SK-N-SH (cell line): Measurements from ENCODE around the gene RABGAP1L. TPM values are rescaled to one million over a fixed set of nuclear protein-coding genes. Genes with fewer than 3 reads are reported as not detected.

Source experiments
- CTCF ChIA-PET: fragments of 300-600, 350-600 bp; formaldehyde crosslinking; extraction: SDS; loops from one replicate; lab custom pipeline; 2021; lab: Yijun Ruan, JAX
- POLR2A ChIA-PET: fragments of 350-600 bp; sonication (Branson Sonifier 250); formaldehyde crosslinking; extraction: SDS; loops from one replicate; lab custom pipeline; 2020; ENCODE audit warnings: antibody characterized with exemption, inconsistent platforms; lab: Yijun Ruan, JAX
- DNase-seq: peaks from one replicate; pipeline ENCODE4 v3.0.0; 2012
- H2AFZ ChIP-seq: fragments of 200-600 bp; sonication (generic); 2 replicates; pipeline ENCODE4 v1.8.1; 2016; ENCODE audit warnings: antibody characterized with exemption, mild to moderate bottlenecking, low read depth
- H3F3A ChIP-seq: fragments of 200-600 bp; sonication (generic); replicated peaks from 2 replicates; pipeline ENCODE3; 2016; ENCODE audit warnings: antibody characterized with exemption, mild to moderate bottlenecking; ENCODE audit not compliant: insufficient read depth
- H3K27ac ChIP-seq, 2 experiments: fragments of 200-500 bp in 1 of 2; fragments of 200-600 bp in 1 of 2; sonication (Bioruptor generic) in 1 of 2; sonication (generic), shearing (Covaris generic) in 1 of 2; 2 replicates each; pipeline versions ENCODE4 v1.5.1 to v1.6.1; 2014 to 2016; ENCODE audit warnings: low read depth in 2 of 2, inconsistent platforms in 1 of 2, low read length in 1 of 2, mild to moderate bottlenecking in 1 of 2, mixed read lengths in 1 of 2
- H3K27me3 ChIP-seq: fragments of 200-600 bp; sonication (generic), shearing (Covaris generic); 2 replicates; pipeline ENCODE4 v1.6.1; 2016; ENCODE audit warnings: mixed run types; ENCODE audit not compliant: insufficient read depth
- H3K36me3 ChIP-seq, 2 experiments: fragments of 200-500 bp in 1 of 2; fragments of 200-600 bp in 1 of 2; sonication (Bioruptor generic) in 1 of 2; sonication (generic) in 1 of 2; replicated peaks in 1 of 2; 2 replicates each; pipeline versions ENCODE3 to v1.5.1; 2014 to 2016; ENCODE audit warnings: low read length in 1 of 2, mild to moderate bottlenecking in 1 of 2; ENCODE audit not compliant: insufficient read depth in 2 of 2, control insufficient read depth in 1 of 2
- H3K4me1 ChIP-seq, 2 experiments: fragments of 200-500 bp in 1 of 2; fragments of 200-600 bp in 1 of 2; sonication (Bioruptor generic) in 1 of 2; sonication (generic), shearing (Covaris generic) in 1 of 2; 2 replicates each; pipeline versions ENCODE4 v1.5.1 to v1.6.1; 2014 to 2016; ENCODE audit warnings: low read depth in 1 of 2, low read length in 1 of 2, mixed run types in 1 of 2; ENCODE audit not compliant: insufficient read depth in 2 of 2, control insufficient read depth in 1 of 2
- H3K4me2 ChIP-seq: fragments of 200-600 bp; sonication (generic), shearing (Covaris generic); 2 replicates; pipeline ENCODE4 v1.6.1; 2017; ENCODE audit warnings: mixed run types
- H3K4me3 ChIP-seq, 2 experiments: fragments of 200-500 bp in 1 of 2; fragments of 200-600 bp in 1 of 2; sonication (Bioruptor generic) in 1 of 2; sonication (generic), shearing (Covaris generic) in 1 of 2; 2 replicates each; pipeline versions ENCODE4 v1.5.1 to v1.8.1; 2014 to 2016; ENCODE audit warnings: low read depth in 2 of 2, inconsistent platforms in 1 of 2, low read length in 1 of 2, mild to moderate bottlenecking in 1 of 2, mixed read lengths in 1 of 2, moderate library complexity in 1 of 2
- H3K79me2 ChIP-seq: fragments of 200-600 bp; sonication (generic); 2 replicates; pipeline ENCODE4 v1.8.1; 2017; ENCODE audit warnings: mild to moderate bottlenecking; ENCODE audit not compliant: insufficient read depth
- H3K9ac ChIP-seq: fragments of 200-600 bp; sonication (generic); 2 replicates; pipeline ENCODE4 v1.6.1; 2017; ENCODE audit warnings: mixed run types
- H3K9me2 ChIP-seq: fragments of 200-600 bp; sonication (generic); 2 replicates; pipeline ENCODE4 v1.6.1; 2017; ENCODE audit warnings: mixed run types
- H3K9me3 ChIP-seq: fragments of 200-600 bp; sonication (generic); 2 replicates; pipeline ENCODE4 v1.6.1; 2017; ENCODE audit warnings: mixed run types, mild to moderate bottlenecking, moderate library complexity
- H4K20me1 ChIP-seq: fragments of 200-600 bp; sonication (generic); 2 replicates; pipeline ENCODE4 v1.6.1; 2017; ENCODE audit warnings: mild to moderate bottlenecking, mixed run types; ENCODE audit not compliant: insufficient read depth
- CHD2 ChIP-seq: fragments of 150-350 bp; IDR thresholded peaks from 2 replicates; pipeline ENCODE4 v1.6.1; 2018; ENCODE audit warnings: low read length; ENCODE audit not compliant: partially characterized antibody
- EP300 ChIP-seq, 2 experiments: IDR thresholded peaks; 2 replicates each; pipeline versions ENCODE4 v1.4.0 to v1.6.1; 2012; ENCODE audit warnings: borderline replicate concordance in 1 of 2, low read depth in 1 of 2, low read length in 1 of 2
- GABPA ChIP-seq: IDR thresholded peaks from 2 replicates; pipeline ENCODE4 v1.4.0; 2012; ENCODE audit warnings: low read depth, mild to moderate bottlenecking
- JUND ChIP-seq: IDR thresholded peaks from 2 replicates; pipeline ENCODE4 v1.4.0; 2012
- MEF2A ChIP-seq: IDR thresholded peaks from 2 replicates; pipeline ENCODE4 v1.4.0; 2012; ENCODE audit warnings: low read depth, borderline replicate concordance
- MXI1 ChIP-seq: IDR thresholded peaks from 2 replicates; pipeline ENCODE4 v1.6.1; 2012; ENCODE audit warnings: mild to moderate bottlenecking, low read depth, low read length, improper control_type of control experiment
- NRF1 ChIP-seq: IDR thresholded peaks from 2 replicates; pipeline ENCODE4 v1.6.1; 2012; ENCODE audit warnings: low read depth, mild to moderate bottlenecking, low read length
- RAD21 ChIP-seq: IDR thresholded peaks from 2 replicates; pipeline ENCODE4 v1.6.1; 2012; ENCODE audit warnings: mild to moderate bottlenecking, low read length
- RCOR1 ChIP-seq: fragments of 150-350 bp; IDR thresholded peaks from 2 replicates; pipeline ENCODE4 v1.6.1; 2017; ENCODE audit warnings: antibody characterized with exemption, low read length
- RFX5 ChIP-seq: IDR thresholded peaks from 2 replicates; pipeline ENCODE4 v1.6.1; 2012; ENCODE audit warnings: mild to moderate bottlenecking, improper control_type of control experiment, low read length
- RXRA ChIP-seq: IDR thresholded peaks from 2 replicates; pipeline ENCODE4 v1.4.0; 2012; ENCODE audit warnings: low read depth, mild to moderate bottlenecking, borderline replicate concordance
- SIN3A ChIP-seq: IDR thresholded peaks from 2 replicates; pipeline ENCODE4 v1.6.1; 2012; ENCODE audit warnings: low read depth, mild to moderate bottlenecking, low read length, moderate library complexity, borderline replicate concordance
- SMC3 ChIP-seq: IDR thresholded peaks from 2 replicates; pipeline ENCODE4 v1.6.1; 2012; ENCODE audit warnings: low read depth, low read length, improper control_type of control experiment
- TCF12 ChIP-seq: IDR thresholded peaks from 2 replicates; pipeline ENCODE4 v1.4.0; 2012
- YY1 ChIP-seq: IDR thresholded peaks from 2 replicates; pipeline ENCODE4 v1.4.0; 2012; ENCODE audit warnings: low read depth, mild to moderate bottlenecking
- WGBS: methylation state at CpG from one replicate; pipeline ENCODE4 v1.1.6; 2017; ENCODE audit warnings: low lambda C conversion rate; 5-methylcytosine and 5-hydroxymethylcytosine counted together
- polyA plus RNA-seq, 3 experiments: library from polyadenylated mRNA; depleted of rRNA; stranded (reverse); fragments of >200 nt; gene quantifications; 2 replicates each; pipeline ENCODE4 v1.2.3, GENCODE V29; 2012
- TF ChIP-seq, protein P1 (sequence below): fragments of 200-600 bp; sonication (generic); IDR thresholded peaks from 2 replicates; pipeline ENCODE4 v1.6.1; 2017; ENCODE audit warnings: antibody characterized with exemption, mild to moderate bottlenecking, moderate library complexity
- TF ChIP-seq, protein P2 (sequence below): fragments of 150-350 bp; IDR thresholded peaks from 2 replicates; pipeline ENCODE4 v1.6.1; 2017; ENCODE audit warnings: antibody characterized with exemption, low read length, low read depth, borderline replicate concordance
- TF ChIP-seq, protein P3 (sequence below): IDR thresholded peaks from 2 replicates; pipeline ENCODE4 v1.6.1; 2012; ENCODE audit warnings: mild to moderate bottlenecking, low read depth, low read length, moderate library complexity

The RABGAP1L gene
- polyA plus RNA-seq, 1 of the 3 experiments (the other 2 are of a cell fraction) = 7.2 TPM

DNA sequence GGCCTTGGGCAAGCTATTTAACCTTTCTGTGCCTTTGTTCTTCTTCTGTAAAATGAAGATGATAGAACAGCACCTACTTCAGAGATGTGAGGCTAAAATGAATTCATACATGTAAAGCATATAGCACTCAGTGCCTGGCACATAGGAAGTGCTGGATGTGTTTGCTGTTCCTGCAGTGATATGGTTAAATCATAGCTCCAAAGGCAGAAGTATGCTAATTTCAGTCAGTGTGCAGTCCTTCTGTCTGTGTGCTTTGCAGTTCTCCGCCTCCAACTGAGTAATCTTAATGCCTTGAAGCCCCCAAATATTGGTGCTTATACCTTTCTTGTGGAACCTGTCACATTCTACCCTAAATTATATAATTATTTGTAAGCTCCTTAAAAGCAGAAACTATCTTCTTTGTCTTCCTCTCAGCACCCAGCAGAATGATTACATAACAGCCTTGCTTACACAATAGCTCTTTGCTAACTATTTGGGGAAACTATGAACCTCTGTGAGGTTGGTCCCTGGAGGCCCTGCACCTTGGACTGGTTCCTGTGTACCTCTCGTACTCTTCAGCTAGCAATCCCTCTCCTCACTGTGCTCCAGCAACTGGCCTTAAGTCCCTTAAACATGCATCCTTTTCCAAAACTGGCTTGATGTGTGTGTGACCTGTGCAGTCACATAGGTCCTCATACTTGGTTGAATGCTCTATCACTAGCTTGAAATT lies 783.4 kb downstream of the RABGAP1L start:
- DNase-seq = no peak
- Histone ChIP-seq H3K36me3 (no peaks in the 10 kb centered on the region), H3K4me3 (no peak overlapping the region), H3K27me3 (no peaks in the 10 kb centered on the region), H3K9ac (no peak overlapping the region), H3K9me3 (no peaks in the 10 kb centered on the region), H3K4me2 (no peak overlapping the region), H4K20me1 (no peaks in the 10 kb centered on the region), H3K27ac (no peak overlapping the region), H3F3A (no peaks in the 10 kb centered on the region), H3K4me1 (peaks cover 0 to 4% of the 10 kb centered on the region in 2 experiments; a peak in 1 of 4 replicates), H3K79me2 (no peaks in the 10 kb centered on the region), H2AFZ (no peak overlapping the region), H3K9me2 (no peaks in the 10 kb centered on the region)
- ChIA-PET CTCF (interaction anchor here (1.0 kb wide), 1 partner anchor 172 kb away, joined by 3 read pairs; no protein-coding TSS in a partner anchor), POLR2A (interaction anchor here (0.6 kb wide), 1 partner anchor 18 kb away, joined by 3 read pairs; no protein-coding TSS in a partner anchor)
- WGBS = 95% methylated on average over 2 of the region's 2 CpGs
- TF ChIP-seq RXRA = no peak
- no peak for TF ChIP-seq RCOR1
- no peak for TF ChIP-seq SIN3A
- TF ChIP-seq, protein P1, sequence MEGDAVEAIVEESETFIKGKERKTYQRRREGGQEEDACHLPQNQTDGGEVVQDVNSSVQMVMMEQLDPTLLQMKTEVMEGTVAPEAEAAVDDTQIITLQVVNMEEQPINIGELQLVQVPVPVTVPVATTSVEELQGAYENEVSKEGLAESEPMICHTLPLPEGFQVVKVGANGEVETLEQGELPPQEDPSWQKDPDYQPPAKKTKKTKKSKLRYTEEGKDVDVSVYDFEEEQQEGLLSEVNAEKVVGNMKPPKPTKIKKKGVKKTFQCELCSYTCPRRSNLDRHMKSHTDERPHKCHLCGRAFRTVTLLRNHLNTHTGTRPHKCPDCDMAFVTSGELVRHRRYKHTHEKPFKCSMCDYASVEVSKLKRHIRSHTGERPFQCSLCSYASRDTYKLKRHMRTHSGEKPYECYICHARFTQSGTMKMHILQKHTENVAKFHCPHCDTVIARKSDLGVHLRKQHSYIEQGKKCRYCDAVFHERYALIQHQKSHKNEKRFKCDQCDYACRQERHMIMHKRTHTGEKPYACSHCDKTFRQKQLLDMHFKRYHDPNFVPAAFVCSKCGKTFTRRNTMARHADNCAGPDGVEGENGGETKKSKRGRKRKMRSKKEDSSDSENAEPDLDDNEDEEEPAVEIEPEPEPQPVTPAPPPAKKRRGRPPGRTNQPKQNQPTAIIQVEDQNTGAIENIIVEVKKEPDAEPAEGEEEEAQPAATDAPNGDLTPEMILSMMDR = no peak
- no peak for TF ChIP-seq GABPA
- TF ChIP-seq, protein P2, sequence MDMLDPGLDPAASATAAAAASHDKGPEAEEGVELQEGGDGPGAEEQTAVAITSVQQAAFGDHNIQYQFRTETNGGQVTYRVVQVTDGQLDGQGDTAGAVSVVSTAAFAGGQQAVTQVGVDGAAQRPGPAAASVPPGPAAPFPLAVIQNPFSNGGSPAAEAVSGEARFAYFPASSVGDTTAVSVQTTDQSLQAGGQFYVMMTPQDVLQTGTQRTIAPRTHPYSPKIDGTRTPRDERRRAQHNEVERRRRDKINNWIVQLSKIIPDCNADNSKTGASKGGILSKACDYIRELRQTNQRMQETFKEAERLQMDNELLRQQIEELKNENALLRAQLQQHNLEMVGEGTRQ = no peak
- TF ChIP-seq YY1 = no peak
- no peak for TF ChIP-seq RFX5
- TF ChIP-seq TCF12 = no peak
- TF ChIP-seq MXI1 = no peak
- no peak for TF ChIP-seq EP300 (IDR thresholded peaks at IDR 0.05; ENCODE audit: borderline replicate concordance in 1 of 2, low read depth in 1 of 2, low read length in 1 of 2)
- no peak for TF ChIP-seq RAD21
- no peak for TF ChIP-seq JUND

DNA sequence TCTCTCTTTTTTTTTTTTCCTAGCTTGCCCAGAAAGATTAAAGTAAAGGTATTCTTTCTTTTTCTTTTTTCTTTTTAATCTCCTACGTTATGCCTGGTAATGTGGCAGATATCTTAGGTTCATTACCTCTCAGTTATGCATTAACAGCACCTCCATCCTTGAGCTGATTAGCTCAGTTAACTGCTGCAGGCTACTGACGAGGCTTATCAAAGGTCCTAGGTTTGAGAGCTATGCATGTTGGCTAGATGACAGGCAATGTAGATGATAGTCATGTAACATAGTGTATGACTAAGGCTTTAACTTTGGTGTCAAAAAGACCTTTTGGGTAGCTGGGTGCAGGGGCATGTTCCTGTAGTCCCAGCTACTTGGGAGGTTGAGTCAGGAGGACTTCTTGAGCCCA lies 786.7 kb downstream of the RABGAP1L start:
- Histone ChIP-seq H3K9me2 (no peaks in the 10 kb centered on the region), H4K20me1 (no peaks in the 10 kb centered on the region), H3K27ac (no peak overlapping the region), H3K79me2 (no peaks in the 10 kb centered on the region), H2AFZ (no peak overlapping the region), H3K4me3 (no peak overlapping the region), H3K9me3 (no peaks in the 10 kb centered on the region), H3K4me2 (no peak overlapping the region), H3K4me1 (no peaks in the 10 kb centered on the region), H3F3A (no peaks in the 10 kb centered on the region), H3K9ac (no peak overlapping the region), H3K27me3 (no peaks in the 10 kb centered on the region), H3K36me3 (no peaks in the 10 kb centered on the region)
- WGBS = 86% methylated on average over 2 of the region's 2 CpGs
- DNase-seq = no peak
- ChIA-PET POLR2A (no interaction called here), CTCF (interaction anchor here (1.0 kb wide), 1 partner anchor 53 kb away, joined by 3 read pairs; no protein-coding TSS in a partner anchor)
- TF ChIP-seq, protein P3, sequence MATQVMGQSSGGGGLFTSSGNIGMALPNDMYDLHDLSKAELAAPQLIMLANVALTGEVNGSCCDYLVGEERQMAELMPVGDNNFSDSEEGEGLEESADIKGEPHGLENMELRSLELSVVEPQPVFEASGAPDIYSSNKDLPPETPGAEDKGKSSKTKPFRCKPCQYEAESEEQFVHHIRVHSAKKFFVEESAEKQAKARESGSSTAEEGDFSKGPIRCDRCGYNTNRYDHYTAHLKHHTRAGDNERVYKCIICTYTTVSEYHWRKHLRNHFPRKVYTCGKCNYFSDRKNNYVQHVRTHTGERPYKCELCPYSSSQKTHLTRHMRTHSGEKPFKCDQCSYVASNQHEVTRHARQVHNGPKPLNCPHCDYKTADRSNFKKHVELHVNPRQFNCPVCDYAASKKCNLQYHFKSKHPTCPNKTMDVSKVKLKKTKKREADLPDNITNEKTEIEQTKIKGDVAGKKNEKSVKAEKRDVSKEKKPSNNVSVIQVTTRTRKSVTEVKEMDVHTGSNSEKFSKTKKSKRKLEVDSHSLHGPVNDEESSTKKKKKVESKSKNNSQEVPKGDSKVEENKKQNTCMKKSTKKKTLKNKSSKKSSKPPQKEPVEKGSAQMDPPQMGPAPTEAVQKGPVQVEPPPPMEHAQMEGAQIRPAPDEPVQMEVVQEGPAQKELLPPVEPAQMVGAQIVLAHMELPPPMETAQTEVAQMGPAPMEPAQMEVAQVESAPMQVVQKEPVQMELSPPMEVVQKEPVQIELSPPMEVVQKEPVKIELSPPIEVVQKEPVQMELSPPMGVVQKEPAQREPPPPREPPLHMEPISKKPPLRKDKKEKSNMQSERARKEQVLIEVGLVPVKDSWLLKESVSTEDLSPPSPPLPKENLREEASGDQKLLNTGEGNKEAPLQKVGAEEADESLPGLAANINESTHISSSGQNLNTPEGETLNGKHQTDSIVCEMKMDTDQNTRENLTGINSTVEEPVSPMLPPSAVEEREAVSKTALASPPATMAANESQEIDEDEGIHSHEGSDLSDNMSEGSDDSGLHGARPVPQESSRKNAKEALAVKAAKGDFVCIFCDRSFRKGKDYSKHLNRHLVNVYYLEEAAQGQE = no peak
- TF ChIP-seq YY1 (no peak), MEF2A (no peak), TCF12 (no peak), CHD2 (no peak), NRF1 (no peak), SMC3 (no peak), MXI1 (no peak)
- TF ChIP-seq, protein P1 = no peak
